GM12874 (cell line): ENCODE results near the gene PHIP.

Experiments used
- CTCF ChIP-seq: IDR thresholded peaks from 2 replicates; pipeline ENCODE4 v1.5.1; 2011; ENCODE audit warnings: low read depth, mild to moderate bottlenecking, control low read depth, low read length, moderate library complexity; ENCODE audit not compliant: insufficient read depth

The PHIP gene

GRCh38 chr6:78935553-78935952 is 142.5 kb downstream of the PHIP start:
- no peak for TF ChIP-seq CTCF

GRCh38 chr6:78925317-78925716 is 152.7 kb downstream of the PHIP start:
- TF ChIP-seq CTCF: no peak

GRCh38 chr6:78917788-78918187 is 160.3 kb downstream of the PHIP start:
- no peak for TF ChIP-seq CTCF

- no peak for TF ChIP-seq CTCF
Observed at GRCh38 chr6:78916411-78916810, 161.6 kb downstream of the PHIP start.

- no peak for TF ChIP-seq CTCF
Observed at GRCh38 chr6:78911218-78911940, 166.7 kb downstream of the PHIP start.

- TF ChIP-seq CTCF: no peak
Observed at GRCh38 chr6:78910591-78911171, 167.4 kb downstream of the PHIP start.

GRCh38 chr6:78910010-78910409 is 168.0 kb downstream of the PHIP start:
- no peak for TF ChIP-seq CTCF
